ENCODE results near the gene ST13.

DNA sequence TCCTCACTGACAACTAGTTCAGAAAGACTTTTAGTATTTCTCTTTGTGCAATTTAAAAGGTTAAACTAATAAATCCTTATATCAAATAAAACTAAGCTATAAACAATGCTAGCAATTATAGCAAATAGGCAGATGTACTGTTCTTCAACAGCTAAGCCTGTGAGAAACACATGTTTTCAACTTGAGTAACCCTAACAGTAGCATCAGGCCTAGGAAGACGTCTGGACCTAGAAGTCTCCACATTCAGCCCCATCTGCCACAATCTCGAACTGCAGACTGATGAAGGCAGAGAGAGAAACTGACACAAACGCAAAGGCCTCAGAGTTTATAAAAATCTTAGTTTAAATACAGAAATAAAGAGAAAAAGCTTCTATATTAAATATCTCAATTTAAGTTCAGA, 2.5 kb downstream of the ST13 start:
- TF ChIP-seq, protein P1, sequence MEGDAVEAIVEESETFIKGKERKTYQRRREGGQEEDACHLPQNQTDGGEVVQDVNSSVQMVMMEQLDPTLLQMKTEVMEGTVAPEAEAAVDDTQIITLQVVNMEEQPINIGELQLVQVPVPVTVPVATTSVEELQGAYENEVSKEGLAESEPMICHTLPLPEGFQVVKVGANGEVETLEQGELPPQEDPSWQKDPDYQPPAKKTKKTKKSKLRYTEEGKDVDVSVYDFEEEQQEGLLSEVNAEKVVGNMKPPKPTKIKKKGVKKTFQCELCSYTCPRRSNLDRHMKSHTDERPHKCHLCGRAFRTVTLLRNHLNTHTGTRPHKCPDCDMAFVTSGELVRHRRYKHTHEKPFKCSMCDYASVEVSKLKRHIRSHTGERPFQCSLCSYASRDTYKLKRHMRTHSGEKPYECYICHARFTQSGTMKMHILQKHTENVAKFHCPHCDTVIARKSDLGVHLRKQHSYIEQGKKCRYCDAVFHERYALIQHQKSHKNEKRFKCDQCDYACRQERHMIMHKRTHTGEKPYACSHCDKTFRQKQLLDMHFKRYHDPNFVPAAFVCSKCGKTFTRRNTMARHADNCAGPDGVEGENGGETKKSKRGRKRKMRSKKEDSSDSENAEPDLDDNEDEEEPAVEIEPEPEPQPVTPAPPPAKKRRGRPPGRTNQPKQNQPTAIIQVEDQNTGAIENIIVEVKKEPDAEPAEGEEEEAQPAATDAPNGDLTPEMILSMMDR (IDR thresholded peaks at IDR 0.05 in 4 of 5, conservative IDR thresholded peaks at IDR 0.05 in 1 of 5): no peak
- TF ChIP-seq POLR2A (IDR thresholded peaks at IDR 0.05): no peak

Data from gastrocnemius medialis (tissue), 4 donors.